Uterus (tissue), 4 donors: ENCODE results near the gene PTPN14. TPM values are rescaled to one million over a fixed set of nuclear protein-coding genes. Genes with fewer than 3 reads are reported as not detected.

Experiments used
- DNase-seq, 2 donors: peaks; one replicate each; pipeline ENCODE4 v3.0.0-alpha.2; 2019 to 2020
- H3K27ac ChIP-seq, 2 donors: fragments of 200-600 bp; sonication (generic); 1 replicate in 1 of 2; 2 replicates in 1 of 2; pipeline ENCODE4 v1.5.1; 2016 to 2018
- H3K27me3 ChIP-seq, 2 donors: fragments of 200-600 bp; sonication (generic); one replicate each; pipeline ENCODE4 v1.5.1; 2018 to 2019; ENCODE audit warnings: control low read depth in 1 of 2
- H3K36me3 ChIP-seq, 2 donors: fragments of 200-600 bp; sonication (generic); one replicate each; pipeline ENCODE4 v1.5.1; 2019; ENCODE audit warnings: control low read depth in 1 of 2
- H3K4me1 ChIP-seq, 2 donors: fragments of 200-600 bp; sonication (generic); one replicate each; pipeline ENCODE4 v1.5.1; 2018 to 2019; ENCODE audit warnings: control low read depth in 1 of 2
- H3K4me3 ChIP-seq, 2 donors: fragments of 200-600 bp; sonication (generic); 1 replicate in 1 of 2; 2 replicates in 1 of 2; pipeline ENCODE4 v1.5.1; 2018 to 2019; ENCODE audit warnings: mild to moderate bottlenecking in 1 of 2
- H3K9me3 ChIP-seq, 2 donors: fragments of 200-600 bp; sonication (generic); one replicate each; pipeline ENCODE4 v1.5.1; 2019; ENCODE audit warnings: control low read depth in 1 of 2
- CTCF ChIP-seq, 4 experiments: fragments of 200-600 bp in 2 of 4; fragments of 450-650 bp in 2 of 4; sonication (generic) in 2 of 4; IDR thresholded peaks; one replicate each; pipeline ENCODE4 v1.5.1; 2016 to 2019; ENCODE audit warnings: antibody characterized with exemption in 4 of 4, mild to moderate bottlenecking in 2 of 4, moderate library complexity in 1 of 4
- POLR2A ChIP-seq, 2 donors: fragments of 450-650 bp; IDR thresholded peaks; one replicate each; pipeline ENCODE4 v1.6.1; 2016; ENCODE audit warnings: antibody characterized with exemption in 2 of 2, mild to moderate bottlenecking in 1 of 2, moderate library complexity in 1 of 2
- intact Hi-C: fragments of 100-400 bp; cut with DNase I; formaldehyde crosslinking; loops from one replicate; pipeline ENCODE4 v1.15.1; 2023; ENCODE audit warnings: low total_unique reads
- total RNA-seq, 4 donors: library from RNA; depleted of rRNA in 3 of 4; stranded (reverse); fragments of >200 nt in 3 of 4; gene quantifications; one replicate each; pipeline versions ENCODE4 v1.1.0 to v1.2.4, GENCODE V29; 2014 to 2023
- donor health status: DM: yes; HTN: yes; CAD: no.

PTPN14 gene
- total RNA-seq, 4 donors from 2014 or later = 13.2 to 78.0 (median 30.9) TPM

GRCh38 chr1:214439352-214440119 is 111.9 kb downstream of the PTPN14 start:
- peaks cover 0 to 4% of the 10 kb centered on the region in 2 donors for H3K4me1 ChIP-seq
- DNase-seq = peak; percentile 57 to 82
- peak overlapping the region in 1 of 2 donors; percentile 8 for H3K4me3 ChIP-seq
- no peaks in the 10 kb centered on the region for H3K36me3 ChIP-seq
- H3K27ac ChIP-seq = peak overlapping the region; percentile 78 to 82
- intact Hi-C loops = no loop called here
- no peaks in the 10 kb centered on the region for H3K9me3 ChIP-seq
- no peaks in the 10 kb centered on the region for H3K27me3 ChIP-seq
- TF ChIP-seq CTCF (IDR thresholded peaks at IDR 0.05) = no peak
- no peak for TF ChIP-seq POLR2A (IDR thresholded peaks at IDR 0.05)

- no peaks in the 10 kb centered on the region for H3K36me3 ChIP-seq
- H3K27me3 ChIP-seq = no peaks in the 10 kb centered on the region
- no peak for DNase-seq
- TF ChIP-seq CTCF (IDR thresholded peaks at IDR 0.05) (no peak), POLR2A (IDR thresholded peaks at IDR 0.05) (no peak)
- peak overlapping the region; percentile 78 to 82 for H3K27ac ChIP-seq
- H3K9me3 ChIP-seq = no peaks in the 10 kb centered on the region
- H3K4me1 ChIP-seq = peaks cover 0 to 4% of the 10 kb centered on the region in 2 donors
- no peak overlapping the region for H3K4me3 ChIP-seq
- intact Hi-C loops = no loop called here
Observed at GRCh38 chr1:214438530-214438929, 112.9 kb downstream of the PTPN14 start.

GRCh38 chr1:214438075-214438474 is 113.3 kb downstream of the PTPN14 start:
- H3K27ac ChIP-seq = peak overlapping the region in 1 of 2 donors; percentile 82
- no peak overlapping the region for H3K4me3 ChIP-seq
- no peaks in the 10 kb centered on the region for H3K36me3 ChIP-seq
- peaks cover 0 to 4% of the 10 kb centered on the region in 2 donors for H3K4me1 ChIP-seq
- H3K9me3 ChIP-seq = no peaks in the 10 kb centered on the region
- intact Hi-C loops = no loop called here
- no peak for DNase-seq
- H3K27me3 ChIP-seq = no peaks in the 10 kb centered on the region
- TF ChIP-seq POLR2A (IDR thresholded peaks at IDR 0.05) = no peak

GRCh38 chr1:214435867-214436266 is 115.5 kb downstream of the PTPN14 start:
- intact Hi-C loops = no loop called here
- Histone ChIP-seq H3K36me3 (no peaks in the 10 kb centered on the region), H3K9me3 (no peaks in the 10 kb centered on the region), H3K4me3 (no peak overlapping the region), H3K27me3 (no peaks in the 10 kb centered on the region), H3K27ac (no peak overlapping the region), H3K4me1 (peaks cover 0 to 4% of the 10 kb centered on the region in 2 donors)
- DNase-seq = no peak
- no peak for TF ChIP-seq CTCF (IDR thresholded peaks at IDR 0.05)
- TF ChIP-seq POLR2A (IDR thresholded peaks at IDR 0.05) = no peak

GRCh38 chr1:214432245-214432644 is 119.2 kb downstream of the PTPN14 start:
- no peaks in the 10 kb centered on the region for H3K4me1 ChIP-seq
- TF ChIP-seq POLR2A (IDR thresholded peaks at IDR 0.05) (no peak), CTCF (IDR thresholded peaks at IDR 0.05) (no peak)
- H3K27me3 ChIP-seq = no peaks in the 10 kb centered on the region
- H3K36me3 ChIP-seq = no peaks in the 10 kb centered on the region
- H3K27ac ChIP-seq = no peak overlapping the region
- no peak overlapping the region for H3K4me3 ChIP-seq
- intact Hi-C loops = no loop called here
- H3K9me3 ChIP-seq = no peaks in the 10 kb centered on the region
- DNase-seq = no peak
